HG03460 (cell line): Measurements from ENCODE around the gene PPP2R5B.

Experiments used
- ATAC-seq: cut with Tn5 transposase; IDR thresholded peaks from one replicate; pipeline ENCODE4 v1.9.1; 2021; ENCODE audit not compliant: unreplicated experiment

The PPP2R5B gene

GRCh38 chr11:64888729-64889511 lies 35.6 kb upstream of the PPP2R5B start:
- no peak for ATAC-seq

DNA sequence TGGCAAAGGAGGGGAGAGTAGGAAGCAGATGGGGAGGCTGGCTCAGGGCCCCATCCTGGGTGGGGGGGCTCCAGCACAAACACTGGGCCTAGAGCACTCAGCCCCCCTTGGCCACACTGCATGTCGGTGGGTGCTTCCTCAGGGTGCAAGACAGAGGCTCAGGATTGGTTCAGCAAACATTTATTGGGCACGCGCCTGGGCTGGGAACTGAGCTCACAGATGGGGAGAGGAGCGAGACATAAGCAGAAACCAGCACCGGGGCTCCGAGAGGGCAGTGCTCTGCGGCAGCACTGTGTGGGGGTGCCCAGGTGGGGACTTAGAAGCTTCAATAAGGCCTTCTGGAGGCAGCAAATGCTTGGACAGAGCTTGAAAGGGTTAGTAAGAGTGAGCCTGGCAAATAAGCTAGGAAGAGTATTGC lies 34.0 kb upstream of the PPP2R5B start:
- ATAC-seq: no peak

- ATAC-seq: no peak
These were observed 33.2 kb upstream of the PPP2R5B start for GRCh38 chr11:64891215-64891848.

GRCh38 chr11:64891880-64892279 lies 32.6 kb upstream of the PPP2R5B start:
- no peak for ATAC-seq

DNA sequence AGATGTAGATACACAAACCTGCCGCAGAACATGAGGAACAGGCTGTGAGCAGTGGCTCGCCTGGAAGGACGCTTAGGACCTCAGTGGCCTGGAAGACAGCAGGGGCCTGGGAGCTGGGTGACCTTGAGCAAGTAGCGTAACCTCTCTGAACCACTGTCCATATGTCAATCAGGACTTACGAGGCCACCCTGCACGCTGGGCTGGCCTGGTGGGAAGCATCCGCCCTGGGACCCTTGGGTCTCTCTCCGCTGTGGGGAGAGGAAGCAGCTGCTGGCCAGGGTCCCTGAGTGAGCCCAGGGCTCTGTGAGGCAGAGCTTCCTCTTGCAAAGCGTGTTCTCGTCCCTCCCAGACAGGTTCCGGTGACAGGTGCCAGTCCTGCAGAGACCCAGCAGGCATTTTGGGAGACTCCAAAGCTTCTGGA lies 32.1 kb upstream of the PPP2R5B start:
- no peak for ATAC-seq

DNA sequence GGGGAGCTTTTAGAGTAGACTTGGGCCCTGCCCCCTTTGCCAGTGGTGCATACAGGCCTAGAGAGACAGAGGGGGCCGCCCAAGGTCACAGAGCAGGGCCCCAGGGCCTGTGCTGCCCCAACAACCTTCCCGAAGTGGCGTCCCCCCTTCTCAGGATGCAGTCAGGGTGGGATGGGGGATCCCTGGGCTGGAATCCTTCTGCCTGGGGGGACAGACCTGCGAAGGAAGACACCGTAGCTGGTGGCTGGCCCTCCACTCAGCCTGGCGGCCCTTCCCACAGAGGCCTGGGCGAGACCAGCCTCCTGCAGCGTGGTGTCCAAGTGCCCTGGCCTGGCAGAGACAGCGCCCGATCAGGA lies 31.7 kb upstream of the PPP2R5B start:
- no peak for ATAC-seq

GRCh38 chr11:64893194-64894069 lies 31.1 kb upstream of the PPP2R5B start:
- ATAC-seq: no peak

- ATAC-seq: peak; percentile 62
These were observed 30.2 kb upstream of the PPP2R5B start for GRCh38 chr11:64894070-64894811.

- ATAC-seq: no peak
These were observed 29.6 kb upstream of the PPP2R5B start for GRCh38 chr11:64894812-64895452.

GRCh38 chr11:64896448-64897022 lies 28.0 kb upstream of the PPP2R5B start:
- ATAC-seq: no peak

GRCh38 chr11:64897381-64898075 lies 27.0 kb upstream of the PPP2R5B start:
- ATAC-seq: no peak

- ATAC-seq: no peak
These were observed 26.4 kb upstream of the PPP2R5B start for GRCh38 chr11:64898076-64898445.

- ATAC-seq: no peak
These were observed 25.9 kb upstream of the PPP2R5B start for GRCh38 chr11:64898541-64898940.

DNA sequence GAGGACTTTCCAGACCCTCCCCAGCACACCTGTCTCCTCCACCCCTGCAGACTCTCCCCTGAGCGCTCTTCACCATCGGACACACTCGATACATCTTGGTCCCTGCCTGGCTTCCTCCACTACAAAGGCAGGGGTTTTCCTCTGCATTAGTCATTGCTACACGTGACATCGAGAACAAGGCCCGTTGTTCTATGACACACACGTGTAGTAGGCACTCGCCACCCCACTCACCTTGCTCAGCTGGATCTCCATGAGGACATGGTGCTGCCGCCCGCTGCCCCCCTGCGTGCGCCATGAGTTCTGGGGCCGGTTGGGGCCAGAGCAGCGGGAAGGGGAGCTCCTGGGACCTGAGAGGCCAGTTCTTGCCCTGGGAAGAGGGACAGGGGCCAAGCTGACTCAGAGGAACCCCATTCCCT lies 24.2 kb upstream of the PPP2R5B start:
- no peak for ATAC-seq

- no peak for ATAC-seq
These were observed 23.7 kb upstream of the PPP2R5B start for GRCh38 chr11:64900774-64901173.

DNA sequence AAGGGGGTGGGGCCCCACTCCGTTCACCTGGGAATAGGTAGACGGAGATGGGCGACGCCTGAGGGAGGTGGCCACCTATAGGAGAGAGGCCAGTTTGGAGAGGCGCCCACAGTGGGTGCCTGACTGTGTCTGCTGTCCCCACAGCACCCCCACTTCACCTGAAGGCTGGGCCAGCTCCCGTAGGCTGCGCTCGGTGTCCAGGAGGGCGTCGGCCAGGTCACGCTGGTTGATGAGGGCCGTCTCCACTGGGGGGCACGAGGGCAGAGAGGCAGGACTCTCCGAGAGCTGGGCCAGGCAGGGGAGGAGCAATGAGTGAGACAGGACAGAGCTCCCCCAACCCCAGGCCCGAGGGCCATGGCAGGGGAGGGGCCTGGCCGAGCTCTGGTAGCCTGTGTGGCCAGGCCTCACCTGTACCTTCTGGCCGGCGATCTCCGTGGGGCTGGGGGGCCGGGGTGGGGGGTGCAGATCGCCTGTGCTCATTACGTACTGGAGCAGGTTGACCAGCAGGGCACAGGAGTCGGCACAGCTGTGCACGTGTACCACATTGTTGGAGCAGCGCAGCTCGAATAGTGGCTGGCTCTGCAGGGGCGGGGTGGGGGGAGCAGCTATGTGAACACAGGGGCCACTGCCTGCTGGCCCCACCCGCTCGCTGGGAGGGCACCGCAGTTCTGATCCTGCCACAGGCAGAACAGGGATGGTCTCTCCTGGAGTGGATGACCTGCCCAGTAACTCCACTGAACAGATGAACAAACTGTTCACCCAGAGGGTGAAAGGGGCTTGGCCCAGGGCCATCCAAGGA lies 22.2 kb upstream of the PPP2R5B start:
- ATAC-seq: no peak

GRCh38 chr11:64903291-64903833 lies 21.1 kb upstream of the PPP2R5B start:
- ATAC-seq: no peak

DNA sequence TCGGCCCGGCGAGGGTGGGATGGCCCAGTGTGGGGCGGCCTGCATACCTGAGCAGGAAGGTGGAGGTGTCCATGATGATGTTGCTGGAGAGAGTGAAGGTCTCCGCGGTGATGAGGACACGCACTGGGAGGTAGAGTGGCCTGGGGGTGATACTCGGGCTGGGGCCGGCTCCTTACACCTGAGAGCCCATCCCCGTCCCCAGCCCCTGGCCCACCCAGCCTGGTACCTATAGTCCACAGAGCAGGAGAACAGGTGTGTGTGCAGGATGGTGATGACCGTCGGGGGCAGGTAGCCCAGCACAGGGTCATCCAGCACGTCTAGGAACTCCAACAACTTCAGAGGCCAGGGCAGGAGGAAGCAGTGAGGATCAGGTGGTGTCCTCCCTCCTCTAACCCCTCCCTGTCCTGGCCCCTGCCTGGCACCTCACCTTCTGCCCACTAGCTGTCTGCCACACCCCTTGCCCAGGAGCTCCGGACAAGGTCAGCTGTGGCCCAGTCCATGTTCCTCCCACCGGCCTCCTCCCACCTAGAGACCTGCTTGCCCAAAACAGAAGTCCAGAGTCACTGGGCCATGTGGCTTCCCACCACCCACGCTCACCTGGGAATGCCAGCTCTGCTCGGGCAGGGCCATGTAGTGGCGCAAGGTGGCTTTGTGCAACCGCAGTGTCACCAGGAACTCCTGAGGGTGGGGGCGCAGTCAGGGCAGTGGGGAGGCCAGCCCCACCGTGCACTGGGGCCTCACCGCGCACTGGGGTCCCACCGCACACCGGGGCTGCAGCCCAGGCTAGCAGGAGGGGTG lies 18.8 kb upstream of the PPP2R5B start:
- no peak for ATAC-seq
